ENCODE data around the gene ARL15.

Gene ARL15

GRCh38 chr5:54263447-54263846 lies 46.9 kb downstream of the ARL15 start:
- no peak for TF ChIP-seq CTCF (IDR thresholded peaks at IDR 0.05; ENCODE audit: insufficient read depth, missing control alignments)
- FAIRE-seq (no peak), DNase-seq (ENCODE audit: insufficient read length, low spot score) (no peak)

GRCh38 chr5:54261596-54261995 lies 48.8 kb downstream of the ARL15 start:
- FAIRE-seq (no peak), DNase-seq (ENCODE audit: insufficient read length, low spot score) (no peak)
- no peak for TF ChIP-seq CTCF (IDR thresholded peaks at IDR 0.05; ENCODE audit: insufficient read depth, missing control alignments)

- TF ChIP-seq CTCF (IDR thresholded peaks at IDR 0.05; ENCODE audit: insufficient read depth, missing control alignments), result no peak
- DNase-seq (ENCODE audit: insufficient read length, low spot score), result no peak
- no peak for FAIRE-seq
Measured at GRCh38 chr5:54259981-54260380, 50.4 kb downstream of the ARL15 start.

- TF ChIP-seq CTCF (IDR thresholded peaks at IDR 0.05; ENCODE audit: insufficient read depth, missing control alignments), result no peak
- no peak for DNase-seq (ENCODE audit: insufficient read length, low spot score)
- FAIRE-seq, result no peak
Measured at GRCh38 chr5:54259090-54259489, 51.3 kb downstream of the ARL15 start.

GRCh38 chr5:54257366-54258118 lies 52.8 kb downstream of the ARL15 start:
- TF ChIP-seq CTCF (IDR thresholded peaks at IDR 0.05; ENCODE audit: insufficient read depth, missing control alignments), result no peak
- DNase-seq (ENCODE audit: insufficient read length, low spot score), result no peak
- no peak for FAIRE-seq

GRCh38 chr5:54254482-54255198 lies 55.7 kb downstream of the ARL15 start:
- DNase-seq (ENCODE audit: insufficient read length, low spot score), result no peak
- peak; percentile 27 for TF ChIP-seq CTCF (IDR thresholded peaks at IDR 0.05; ENCODE audit: insufficient read depth, missing control alignments)
- no peak for FAIRE-seq

- DNase-seq (ENCODE audit: insufficient read length, low spot score) (no peak), FAIRE-seq (no peak)
- TF ChIP-seq CTCF (IDR thresholded peaks at IDR 0.05; ENCODE audit: insufficient read depth, missing control alignments), result no peak
Measured at GRCh38 chr5:54251981-54252380, 58.4 kb downstream of the ARL15 start.

All from D721Med (cell line).